ENCODE measurements around the gene KLF11. TPM values are rescaled to one million over a fixed set of nuclear protein-coding genes. Genes with fewer than 3 reads are reported as not detected.

KLF11 gene
- total RNA-seq: 10 to 100 TPM; 42.5 to 86.1 (median 61.2) TPM

DNA sequence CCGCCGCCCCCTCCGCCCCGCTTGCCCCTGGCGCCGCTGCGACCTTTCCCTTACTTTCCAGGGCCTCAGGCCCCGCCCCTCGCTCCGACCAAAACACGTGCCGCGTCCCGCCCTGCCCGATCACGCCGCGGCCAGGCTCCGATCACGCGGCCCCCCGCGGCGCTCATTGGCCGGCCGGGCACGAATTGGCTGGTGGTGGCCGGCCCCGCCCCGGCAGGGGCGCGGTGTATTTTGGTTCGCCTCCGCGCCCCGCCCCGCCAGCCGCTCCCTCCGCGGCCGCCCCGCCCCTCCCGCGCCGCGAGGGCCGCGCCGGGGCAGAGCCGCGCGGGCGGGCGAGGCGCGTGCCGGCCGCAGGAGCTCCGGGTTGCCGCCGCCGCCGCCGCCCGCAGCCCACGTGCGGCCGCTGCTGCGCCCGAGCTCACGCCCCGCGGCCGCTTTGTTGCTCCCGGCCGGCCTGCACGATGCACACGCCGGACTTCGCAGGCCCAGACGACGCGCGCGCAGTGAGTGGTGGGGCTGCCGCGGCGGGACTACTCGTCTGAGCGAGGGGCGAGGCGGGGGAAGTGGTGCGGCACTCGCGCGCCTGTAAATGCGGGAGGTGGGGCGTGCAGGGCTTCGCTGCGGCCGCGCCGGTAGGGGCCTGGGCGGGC, at the start of gene KLF11:
Gene KLF11, plus strand, starts transcription at position 295 of the 650 bp plus-strand sequence. Its CDS starts 167 bp downstream, at position 462.
- WGBS, 2 donors: 0% methylated on average over 1 to 20 of the region's 104 CpGs
- DNase-seq (ENCODE audit: low spot score in 2 of 2): peak; percentile 92 to 98
- intact Hi-C loops (cut with DNase I; ENCODE audit: low total_unique reads): loop anchor here (5.0 to 10.0 kb wide), 3 partner anchors 61 to 269 kb away; no protein-coding TSS in a partner anchor
- H3K4me3 ChIP-seq (ENCODE audit: low read depth, poor library complexity, severe bottlenecking): peak within 1 kb of the TSS; percentile 43
- TF ChIP-seq CTCF (IDR thresholded peaks at IDR 0.05): no peak
- TF ChIP-seq POLR2A (IDR thresholded peaks at IDR 0.05): no peak

GRCh38 chr2:9994462-9994861, 48.9 kb upstream of the KLF11 start:
- H3K4me3 ChIP-seq (ENCODE audit: low read depth, poor library complexity, severe bottlenecking): no peak overlapping the region
- 93 to 94% methylated on average over 11 of the region's 11 CpGs for WGBS, 2 donors
- TF ChIP-seq POLR2A (IDR thresholded peaks at IDR 0.05): no peak
- no peak for TF ChIP-seq CTCF (IDR thresholded peaks at IDR 0.05)
- intact Hi-C loops (cut with DNase I; ENCODE audit: low total_unique reads): no loop called here
- DNase-seq (ENCODE audit: low spot score in 2 of 2): peak in 1 of 2 donors; percentile 76

DNA sequence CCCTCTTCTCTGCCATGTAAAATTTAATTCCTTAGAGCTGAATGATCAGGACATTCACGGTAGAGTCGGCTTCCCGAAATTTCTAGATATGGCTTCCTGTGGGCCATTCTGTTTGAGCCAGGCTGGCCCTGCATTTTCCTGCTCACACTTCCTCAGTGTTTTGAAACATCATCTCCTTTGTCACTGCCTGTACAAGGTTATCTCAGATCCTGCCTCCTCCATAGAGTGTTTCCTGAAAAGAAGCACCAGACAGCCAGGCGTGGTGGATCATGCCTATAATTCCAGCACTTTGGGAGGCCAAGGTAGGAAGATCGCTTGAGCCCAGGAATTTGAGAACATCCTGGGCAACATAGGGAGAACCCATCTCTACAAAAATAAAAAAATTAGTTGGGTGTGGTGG, 48.3 kb upstream of the KLF11 start:
- DNase-seq (ENCODE audit: low spot score in 2 of 2): peak in 1 of 2 donors; percentile 46
- no peak overlapping the region for H3K4me3 ChIP-seq (ENCODE audit: low read depth, poor library complexity, severe bottlenecking)
- intact Hi-C loops (cut with DNase I; ENCODE audit: low total_unique reads): no loop called here
- 85 to 88% methylated on average over 5 of the region's 5 CpGs for WGBS, 2 donors
- TF ChIP-seq POLR2A (IDR thresholded peaks at IDR 0.05) (no peak), CTCF (IDR thresholded peaks at IDR 0.05) (no peak)

- peak in 1 of 2 donors; percentile 64 for DNase-seq (ENCODE audit: low spot score in 2 of 2)
- no peak overlapping the region for H3K4me3 ChIP-seq (ENCODE audit: low read depth, poor library complexity, severe bottlenecking)
- intact Hi-C loops (cut with DNase I; ENCODE audit: low total_unique reads): no loop called here
- WGBS, 2 donors: 93 to 96% methylated on average over 7 of the region's 7 CpGs
- TF ChIP-seq CTCF (IDR thresholded peaks at IDR 0.05) (no peak), POLR2A (IDR thresholded peaks at IDR 0.05) (no peak)
These were observed 47.0 kb upstream of the KLF11 start for GRCh38 chr2:9996321-9996720.

- peak in 1 of 2 donors; percentile 68 for DNase-seq (ENCODE audit: low spot score in 2 of 2)
- 53 to 68% methylated on average over 6 to 7 of the region's 7 CpGs for WGBS, 2 donors
- no peak for TF ChIP-seq CTCF (IDR thresholded peaks at IDR 0.05)
- H3K4me3 ChIP-seq (ENCODE audit: low read depth, poor library complexity, severe bottlenecking): no peak overlapping the region
- intact Hi-C loops (cut with DNase I; ENCODE audit: low total_unique reads): no loop called here
These were observed 45.4 kb upstream of the KLF11 start for GRCh38 chr2:9997936-9998335.

Measured in lower leg skin (tissue), 4 donors.